ENCODE data around the gene POLD2.

GRCh38 chr7:44142028-44142427 is 18.7 kb upstream of the POLD2 start:
- TF ChIP-seq CTCF (IDR thresholded peaks at IDR 0.05; ENCODE audit: insufficient read depth, low read length, poor library complexity, severe bottlenecking): no peak
- TF ChIP-seq EZH2phosphoT487 (conservative IDR thresholded peaks at IDR 0.05; ENCODE audit: low read length): no peak

All from SU-DHL-6 (cell line).